Panc1 (cell line): ENCODE measurements around the gene PARP3. TPM values are rescaled to one million over a fixed set of nuclear protein-coding genes. Genes with fewer than 3 reads are reported as not detected.
"Not testable (repeated sequence)": the region's sequence is repeated elsewhere in the genome, so short reads cannot be mapped to it uniquely, and the experiment has no call there.

Experiments used
- ATAC-seq: fragments of 200-7000 bp; cut with Tn5 transposase; 2 replicates; pipeline ENCODE4 v1.9.1; 2020; ENCODE audit warnings: mild to moderate bottlenecking, moderate library complexity
- BruUV-seq: library from RNA; stranded (reverse); fragments of 400-500 nt; replicated peaks from 2 replicates; lab custom pipeline; 2021; lab: Mats Ljungman, UMichigan
- CTCF ChIA-PET: fragments of 300-600 bp; sonication (Branson Sonifier 250); formaldehyde crosslinking; loops from one replicate; lab custom pipeline; 2022; ENCODE audit warnings: antibody characterized with exemption; lab: Charles Lee
- POLR2A ChIA-PET: fragments of 300-600 bp; sonication (Branson Sonifier 250); formaldehyde crosslinking; loops from one replicate; lab custom pipeline; 2022; ENCODE audit warnings: antibody characterized with exemption; lab: Charles Lee
- DNase-seq: peaks from one replicate; pipeline ENCODE4 v3.0.0-alpha.2; 2010; ENCODE audit warnings: low read depth, low spot score
- H3K27ac ChIP-seq: 2 replicates; pipeline ENCODE4 v1.5.1; 2011; ENCODE audit warnings: mild to moderate bottlenecking, low read length, inconsistent platforms
- H3K27me3 ChIP-seq: fragments of 200-500 bp; sonication (Bioruptor generic); 2 replicates; pipeline ENCODE4 v1.6.0; 2014; ENCODE audit warnings: low read length, inconsistent platforms; ENCODE audit not compliant: control insufficient read depth, insufficient read depth
- H3K36me3 ChIP-seq: fragments of 200-500 bp; sonication (Bioruptor generic); 2 replicates; pipeline ENCODE4 v1.5.1; 2014; ENCODE audit warnings: inconsistent platforms, mild to moderate bottlenecking, low read length, moderate library complexity; ENCODE audit not compliant: control insufficient read depth, insufficient read depth
- H3K4me1 ChIP-seq: 2 replicates; pipeline ENCODE4 v1.5.1; 2011; ENCODE audit warnings: inconsistent platforms, mild to moderate bottlenecking, low read length, moderate library complexity; ENCODE audit not compliant: control insufficient read depth, insufficient read depth
- H3K4me3 ChIP-seq, 2 experiments: 2 replicates each; pipeline ENCODE4 v1.5.1; 2011 to 2012; ENCODE audit warnings: low read depth in 2 of 2, low read length in 2 of 2, mild to moderate bottlenecking in 2 of 2, inconsistent platforms in 1 of 2, moderate library complexity in 1 of 2
- H3K9me3 ChIP-seq: fragments of 200-500 bp; sonication (Bioruptor generic); 2 replicates; pipeline ENCODE4 v1.5.1; 2014; ENCODE audit warnings: low read depth, mild to moderate bottlenecking, inconsistent platforms, low read length, moderate library complexity; ENCODE audit not compliant: control insufficient read depth, insufficient read depth
- POLR2AphosphoS5 ChIP-seq: IDR thresholded peaks from 2 replicates; pipeline ENCODE4 v1.6.1; 2012; ENCODE audit warnings: mild to moderate bottlenecking, low read depth, low read length, moderate library complexity
- SIN3A ChIP-seq: IDR thresholded peaks from 2 replicates; pipeline ENCODE4 v1.6.1; 2012; ENCODE audit warnings: low read depth, mild to moderate bottlenecking, low read length, moderate library complexity, borderline replicate concordance; ENCODE audit not compliant: insufficient read depth
- TCF7L2 ChIP-seq: IDR thresholded peaks from 2 replicates; pipeline ENCODE4 v1.6.1; 2011; ENCODE audit warnings: mild to moderate bottlenecking, low read depth, low read length, inconsistent platforms
- in situ Hi-C: cut with HindIII; loops from 2 replicates; pipeline ENCODE4 v1.10.0; 2016; ENCODE audit warnings: low sequenced_read_pairs, low pct_unique_long_range_greater_than_20kb
- intact Hi-C: fragments of 100-400 bp; cut with micrococcal nuclease; formaldehyde crosslinking; loops from one replicate; pipeline ENCODE4 v1.10.0; 2022; ENCODE audit not compliant: unreplicated experiment
- total RNA-seq: library from RNA; stranded (reverse); gene quantifications from one replicate; pipeline ENCODE4 v1.2.1, GENCODE V29; 2021; ENCODE audit not compliant: unreplicated experiment
- TF ChIP-seq, protein P1 (sequence below), 2 experiments: IDR thresholded peaks; 2 replicates each; pipeline ENCODE4 v1.6.1; 2011 to 2012; ENCODE audit warnings: low read depth in 2 of 2, control low read depth in 1 of 2, low read length in 1 of 2, mild to moderate bottlenecking in 1 of 2, moderate library complexity in 1 of 2; ENCODE audit not compliant: insufficient read depth in 1 of 2
- TF ChIP-seq, protein P2 (sequence below): fragments of 450-650 bp; IDR thresholded peaks from 2 replicates; pipeline ENCODE4 v1.5.1; 2017; ENCODE audit warnings: mild to moderate bottlenecking

Gene PARP3
- total RNA-seq, 1 experiment from 2014 or later = 16.1 TPM

GRCh38 chr3:51987568-51987967, 45.4 kb downstream of the PARP3 start:
- ATAC-seq (no peak), DNase-seq (no peak)
- no peak overlapping the region for H3K4me3 ChIP-seq
- H3K36me3 ChIP-seq = no peaks in the 10 kb centered on the region
- no TSS peak for BruUV-seq
- H3K9me3 ChIP-seq = no peaks in the 10 kb centered on the region
- no peaks in the 10 kb centered on the region for H3K27me3 ChIP-seq
- ChIA-PET POLR2A (no interaction called here), CTCF (no interaction called here)
- TF ChIP-seq TCF7L2 (no peak), POLR2AphosphoS5 (no peak), SIN3A (no peak)
- TF ChIP-seq, protein P1, sequence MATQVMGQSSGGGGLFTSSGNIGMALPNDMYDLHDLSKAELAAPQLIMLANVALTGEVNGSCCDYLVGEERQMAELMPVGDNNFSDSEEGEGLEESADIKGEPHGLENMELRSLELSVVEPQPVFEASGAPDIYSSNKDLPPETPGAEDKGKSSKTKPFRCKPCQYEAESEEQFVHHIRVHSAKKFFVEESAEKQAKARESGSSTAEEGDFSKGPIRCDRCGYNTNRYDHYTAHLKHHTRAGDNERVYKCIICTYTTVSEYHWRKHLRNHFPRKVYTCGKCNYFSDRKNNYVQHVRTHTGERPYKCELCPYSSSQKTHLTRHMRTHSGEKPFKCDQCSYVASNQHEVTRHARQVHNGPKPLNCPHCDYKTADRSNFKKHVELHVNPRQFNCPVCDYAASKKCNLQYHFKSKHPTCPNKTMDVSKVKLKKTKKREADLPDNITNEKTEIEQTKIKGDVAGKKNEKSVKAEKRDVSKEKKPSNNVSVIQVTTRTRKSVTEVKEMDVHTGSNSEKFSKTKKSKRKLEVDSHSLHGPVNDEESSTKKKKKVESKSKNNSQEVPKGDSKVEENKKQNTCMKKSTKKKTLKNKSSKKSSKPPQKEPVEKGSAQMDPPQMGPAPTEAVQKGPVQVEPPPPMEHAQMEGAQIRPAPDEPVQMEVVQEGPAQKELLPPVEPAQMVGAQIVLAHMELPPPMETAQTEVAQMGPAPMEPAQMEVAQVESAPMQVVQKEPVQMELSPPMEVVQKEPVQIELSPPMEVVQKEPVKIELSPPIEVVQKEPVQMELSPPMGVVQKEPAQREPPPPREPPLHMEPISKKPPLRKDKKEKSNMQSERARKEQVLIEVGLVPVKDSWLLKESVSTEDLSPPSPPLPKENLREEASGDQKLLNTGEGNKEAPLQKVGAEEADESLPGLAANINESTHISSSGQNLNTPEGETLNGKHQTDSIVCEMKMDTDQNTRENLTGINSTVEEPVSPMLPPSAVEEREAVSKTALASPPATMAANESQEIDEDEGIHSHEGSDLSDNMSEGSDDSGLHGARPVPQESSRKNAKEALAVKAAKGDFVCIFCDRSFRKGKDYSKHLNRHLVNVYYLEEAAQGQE (IDR thresholded peaks at IDR 0.05; ENCODE audit: insufficient read depth in 1 of 2, low read depth in 2 of 2, low read length in 1 of 2) = no peak
- TF ChIP-seq, protein P2, sequence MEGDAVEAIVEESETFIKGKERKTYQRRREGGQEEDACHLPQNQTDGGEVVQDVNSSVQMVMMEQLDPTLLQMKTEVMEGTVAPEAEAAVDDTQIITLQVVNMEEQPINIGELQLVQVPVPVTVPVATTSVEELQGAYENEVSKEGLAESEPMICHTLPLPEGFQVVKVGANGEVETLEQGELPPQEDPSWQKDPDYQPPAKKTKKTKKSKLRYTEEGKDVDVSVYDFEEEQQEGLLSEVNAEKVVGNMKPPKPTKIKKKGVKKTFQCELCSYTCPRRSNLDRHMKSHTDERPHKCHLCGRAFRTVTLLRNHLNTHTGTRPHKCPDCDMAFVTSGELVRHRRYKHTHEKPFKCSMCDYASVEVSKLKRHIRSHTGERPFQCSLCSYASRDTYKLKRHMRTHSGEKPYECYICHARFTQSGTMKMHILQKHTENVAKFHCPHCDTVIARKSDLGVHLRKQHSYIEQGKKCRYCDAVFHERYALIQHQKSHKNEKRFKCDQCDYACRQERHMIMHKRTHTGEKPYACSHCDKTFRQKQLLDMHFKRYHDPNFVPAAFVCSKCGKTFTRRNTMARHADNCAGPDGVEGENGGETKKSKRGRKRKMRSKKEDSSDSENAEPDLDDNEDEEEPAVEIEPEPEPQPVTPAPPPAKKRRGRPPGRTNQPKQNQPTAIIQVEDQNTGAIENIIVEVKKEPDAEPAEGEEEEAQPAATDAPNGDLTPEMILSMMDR = no peak
- intact Hi-C loops (no loop called here), in situ Hi-C loops (no loop called here)
- no peak overlapping the region for H3K27ac ChIP-seq
- peaks cover 3% of the 10 kb centered on the region; the same call in 1 of the 2 replicates for H3K4me1 ChIP-seq

DNA sequence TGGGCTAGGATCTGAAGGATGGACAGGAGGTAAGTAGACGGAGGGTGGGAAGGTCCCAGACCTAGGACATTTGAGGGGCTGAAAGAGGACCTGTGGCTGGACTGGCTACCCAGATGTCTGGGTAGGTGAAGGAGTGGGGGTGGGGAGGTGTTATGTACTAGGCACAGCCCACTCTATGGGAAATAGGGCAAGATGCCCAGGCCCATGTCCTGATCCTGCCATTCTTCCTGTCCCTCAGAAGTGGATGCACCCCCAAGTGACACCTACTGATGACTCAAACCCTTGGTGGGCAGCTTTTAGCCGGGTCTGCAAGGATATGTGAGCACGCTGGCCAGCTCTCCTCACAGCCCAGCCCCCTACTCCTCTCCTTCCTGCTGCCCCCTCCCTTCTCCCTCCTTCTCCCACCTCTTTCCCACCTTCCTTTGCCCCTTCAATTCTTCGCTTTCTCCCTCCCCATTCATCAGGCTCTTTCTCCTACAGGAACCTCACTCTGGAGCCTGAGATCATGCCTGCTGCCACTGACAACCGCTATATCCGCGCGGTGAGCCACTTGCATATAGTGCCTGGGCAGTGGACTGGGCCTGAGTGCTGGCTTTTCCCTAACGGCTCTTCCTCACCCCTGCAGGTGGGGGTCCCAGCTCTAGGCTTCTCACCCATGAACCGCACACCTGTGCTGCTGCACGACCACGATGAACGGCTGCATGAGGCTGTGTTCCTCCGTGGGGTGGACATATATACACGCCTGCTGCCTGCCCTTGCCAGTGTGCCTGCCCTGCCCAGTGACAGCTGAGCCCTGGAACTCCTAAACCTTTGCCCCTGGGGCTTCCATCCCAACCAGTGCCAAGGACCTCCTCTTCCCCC, 46.4 kb downstream of the PARP3 start:
- ATAC-seq (no peak), DNase-seq (no peak)
- ChIA-PET CTCF (no interaction called here), POLR2A (no interaction called here)
- Histone ChIP-seq H3K27ac (no peak overlapping the region), H3K4me1 (peaks cover 6% of the 10 kb centered on the region), H3K9me3 (no peaks in the 10 kb centered on the region), H3K36me3 (no peaks in the 10 kb centered on the region), H3K27me3 (no peaks in the 10 kb centered on the region), H3K4me3 (no peak overlapping the region)
- TF ChIP-seq POLR2AphosphoS5 (no peak), SIN3A (no peak), TCF7L2 (no peak)
- intact Hi-C loops (no loop called here), in situ Hi-C loops (no loop called here)
- no TSS peak for BruUV-seq

DNA sequence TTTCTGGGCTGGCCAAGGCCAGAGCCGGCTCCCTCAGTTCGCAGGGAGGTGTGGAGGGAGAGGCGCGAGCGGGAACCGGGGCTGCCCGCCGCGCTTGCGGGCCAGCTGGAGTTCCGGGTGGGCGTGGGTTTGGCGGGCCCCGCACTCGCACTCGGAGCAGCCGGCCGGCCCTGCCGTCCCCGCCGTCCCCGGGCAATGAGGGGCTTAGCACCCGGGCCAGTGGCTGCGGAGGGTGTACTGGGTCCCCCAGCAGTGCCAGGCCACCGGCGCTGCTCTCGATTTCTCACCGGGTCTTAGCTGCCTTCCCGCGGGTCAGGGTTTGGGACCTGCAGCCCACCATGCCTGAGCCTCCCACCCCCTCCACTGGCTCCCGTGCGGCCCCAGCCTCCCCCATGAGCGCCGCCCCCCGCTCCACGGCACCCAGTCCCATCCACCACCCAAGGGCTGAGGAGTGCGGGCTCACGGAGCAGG, 48.4 kb downstream of the PARP3 start:
- BruUV-seq, in situ Hi-C loops: not testable (repeated sequence)

More for the DNA sequence above, 48.4 kb downstream of the PARP3 start:
- H3K9me3 ChIP-seq, H3K4me3 ChIP-seq, H3K27ac ChIP-seq, ATAC-seq, POLR2A ChIA-PET, DNase-seq, H3K27me3 ChIP-seq, intact Hi-C loops, CTCF ChIA-PET: not testable (repeated sequence)
- peaks cover 13% of the 10 kb centered on the region for H3K4me1 ChIP-seq
- peaks cover 13% of the 10 kb centered on the region for H3K36me3 ChIP-seq
